Measurements from ENCODE around the gene NPTXR.

DNA sequence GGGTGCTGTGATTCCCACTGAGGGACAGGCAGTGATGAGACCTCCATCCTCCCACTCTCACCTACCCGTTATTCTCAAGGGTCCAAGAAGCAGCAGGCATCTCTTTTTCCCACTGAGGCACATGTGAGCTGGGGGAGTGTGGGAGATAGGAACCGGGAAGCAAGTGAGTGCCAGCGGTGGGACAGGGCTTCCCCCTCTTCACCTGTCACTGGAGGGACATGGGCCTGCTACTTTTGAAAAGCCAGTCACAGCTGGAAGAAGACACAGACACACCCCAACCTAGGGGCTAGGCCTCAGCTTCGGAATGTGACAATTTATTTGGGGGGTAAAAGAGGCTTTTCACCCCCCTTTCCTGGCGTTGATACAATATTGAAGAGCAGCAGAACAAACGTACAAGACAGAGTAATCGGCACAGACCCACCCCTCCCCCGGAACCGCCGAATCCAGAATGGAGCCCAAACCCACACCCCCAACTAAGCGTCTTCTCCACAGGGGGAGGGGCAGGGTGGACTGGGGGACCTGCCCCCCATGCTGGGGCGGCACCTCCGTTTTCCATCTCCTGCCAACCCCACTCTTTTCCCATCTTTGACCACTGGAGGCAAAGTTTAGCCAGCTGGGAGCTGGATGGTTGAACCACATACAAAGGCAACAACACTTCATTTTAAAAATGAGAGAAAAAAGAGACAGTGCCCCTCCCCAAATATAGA lies 17.5 kb upstream of the NPTXR start:
- peak in 1 of 4 experiments; percentile 18 for TF ChIP-seq CTCF (IDR thresholded peaks at IDR 0.05)
- no peak for TF ChIP-seq POLR2AphosphoS5 (IDR thresholded peaks at IDR 0.05)
